ENCODE results near the gene SETD1A.

Gene SETD1A

DNA sequence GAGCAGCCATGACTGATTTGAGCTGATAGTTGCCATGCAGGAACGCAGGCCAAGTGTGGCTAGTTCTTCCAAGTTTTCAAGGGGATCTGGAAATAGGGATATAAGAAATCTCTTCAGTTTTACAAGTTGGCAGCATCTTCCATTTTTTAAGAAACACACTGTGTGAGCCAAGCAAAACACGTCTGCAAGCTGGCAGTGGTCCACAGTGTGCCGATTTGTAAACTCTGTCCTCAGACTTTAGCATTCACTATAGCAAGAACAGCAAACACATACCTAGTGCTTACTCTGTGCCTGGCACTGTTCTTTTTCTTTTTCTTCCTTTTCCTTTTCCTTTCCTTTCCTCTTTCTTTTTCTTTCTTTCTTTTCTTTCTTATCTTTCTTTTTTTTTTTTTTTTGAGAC lies 5.8 kb upstream of the SETD1A start:
- no peak for DNase-seq (ENCODE audit: insufficient read length, low spot score)
- FAIRE-seq = no peak

DNA sequence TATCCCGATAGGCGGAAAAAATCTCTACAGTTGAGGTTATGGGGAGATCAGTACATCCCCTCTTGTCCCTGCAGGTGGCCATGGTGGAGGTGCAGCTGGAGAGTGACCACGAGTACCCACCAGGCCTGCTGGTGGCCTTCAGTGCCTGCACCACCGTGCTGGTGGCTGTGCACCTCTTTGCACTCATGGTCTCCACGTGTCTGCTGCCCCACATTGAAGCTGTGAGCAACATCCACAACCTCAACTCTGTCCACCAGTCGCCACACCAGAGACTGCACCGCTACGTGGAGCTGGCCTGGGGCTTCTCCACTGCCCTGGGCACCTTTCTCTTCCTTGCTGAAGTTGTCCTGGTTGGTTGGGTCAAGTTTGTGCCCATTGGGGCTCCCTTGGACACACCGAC lies 4.4 kb upstream of the SETD1A start:
- no peak for FAIRE-seq

DNA sequence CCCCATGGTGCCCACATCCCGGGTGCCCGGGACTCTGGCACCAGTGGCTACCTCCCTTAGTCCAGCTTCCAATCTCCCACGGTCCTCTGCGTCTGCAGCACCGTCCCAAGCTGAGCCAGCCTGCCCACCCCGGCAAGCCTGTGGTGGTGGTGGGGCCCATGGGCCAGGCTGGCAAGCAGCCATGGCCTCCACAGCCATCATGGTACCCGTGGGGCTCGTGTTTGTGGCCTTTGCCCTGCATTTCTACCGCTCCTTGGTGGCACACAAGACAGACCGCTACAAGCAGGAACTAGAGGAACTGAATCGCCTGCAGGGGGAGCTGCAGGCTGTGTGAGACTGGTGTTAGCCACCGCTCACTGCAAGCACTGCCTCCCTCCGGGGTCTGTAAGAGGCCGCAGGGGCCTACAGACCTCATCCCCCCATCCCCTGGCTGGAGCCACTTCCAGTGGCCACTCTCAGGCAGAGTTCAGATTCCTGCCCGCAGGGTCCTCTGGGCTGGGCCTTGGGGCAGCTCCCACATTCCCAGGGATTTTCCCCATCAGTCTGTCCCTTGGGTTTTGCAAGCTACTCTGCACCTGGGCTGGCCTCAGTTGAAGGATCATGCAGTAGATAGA lies 3.9 kb upstream of the SETD1A start:
- FAIRE-seq = peak; percentile 73
- DNase-seq (ENCODE audit: insufficient read length, low spot score) = no peak

More for the DNA sequence above, 4.4 kb upstream of the SETD1A start:
- DNase-seq (ENCODE audit: insufficient read length, low spot score) = no peak

DNA sequence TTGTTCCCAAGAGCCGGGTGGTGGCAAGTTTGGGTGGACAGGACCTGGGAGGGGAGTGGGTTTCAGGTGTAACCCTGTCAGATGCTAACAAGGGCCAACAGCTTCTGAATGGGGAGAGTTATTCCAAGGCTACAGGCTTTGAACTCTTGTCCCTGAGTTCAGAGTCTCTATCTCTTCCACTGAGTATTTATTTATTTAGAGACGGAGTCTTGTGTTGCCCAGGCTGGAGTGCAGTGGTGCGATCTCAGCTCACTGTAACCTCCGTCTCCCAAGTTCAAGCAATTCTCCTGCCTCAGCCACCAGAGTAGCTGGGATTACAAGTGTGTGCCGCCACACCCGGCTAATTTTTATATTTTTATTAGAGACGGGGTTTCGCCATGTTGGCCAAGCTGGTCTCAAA lies 2.6 kb upstream of the SETD1A start:
- FAIRE-seq = no peak
- DNase-seq (ENCODE audit: insufficient read length, low spot score) = no peak

DNA sequence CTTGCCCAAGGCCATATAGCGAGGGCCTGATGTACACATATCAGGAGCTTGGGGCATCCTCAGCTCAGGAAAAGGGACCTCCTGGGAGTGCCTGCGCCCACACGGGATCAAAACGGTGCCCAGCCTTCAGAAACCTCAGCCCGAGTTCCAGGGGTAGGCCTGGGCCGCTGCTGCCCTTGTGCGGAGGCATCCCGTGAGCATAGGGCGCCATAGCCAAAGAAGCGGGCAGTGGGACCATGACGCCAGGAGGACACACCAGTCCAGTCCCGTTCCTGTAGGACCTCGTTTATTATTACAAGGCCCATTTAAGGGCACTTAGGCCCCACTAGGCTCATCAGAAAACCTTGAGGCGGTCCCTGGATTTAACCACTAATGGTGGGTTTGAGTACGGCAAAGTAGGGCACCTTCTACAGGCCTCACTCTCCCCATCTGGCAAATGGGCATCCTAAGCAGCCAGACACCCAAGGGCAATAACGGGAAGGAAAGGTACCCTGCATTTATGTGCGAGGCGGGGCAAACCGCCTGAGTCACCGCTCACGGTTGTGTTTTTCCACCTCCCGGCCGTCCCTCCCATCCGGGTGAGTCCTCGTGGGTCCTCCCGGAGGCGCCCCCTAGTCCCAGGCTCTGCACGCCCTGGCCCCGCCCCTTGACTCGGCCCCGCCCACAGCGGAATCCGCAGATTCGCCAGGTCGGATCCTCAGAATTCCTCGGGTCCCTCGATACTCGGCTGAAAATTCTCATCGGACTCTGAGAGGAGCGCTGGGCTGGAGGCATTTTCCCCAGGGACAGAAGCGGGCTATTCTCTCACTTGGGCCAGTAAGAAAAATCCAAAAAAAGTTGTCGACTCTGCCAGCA lies 726 bp upstream of the SETD1A start:
- FAIRE-seq = no peak
- peak; percentile 67 for DNase-seq (ENCODE audit: insufficient read length, low spot score)

DNA sequence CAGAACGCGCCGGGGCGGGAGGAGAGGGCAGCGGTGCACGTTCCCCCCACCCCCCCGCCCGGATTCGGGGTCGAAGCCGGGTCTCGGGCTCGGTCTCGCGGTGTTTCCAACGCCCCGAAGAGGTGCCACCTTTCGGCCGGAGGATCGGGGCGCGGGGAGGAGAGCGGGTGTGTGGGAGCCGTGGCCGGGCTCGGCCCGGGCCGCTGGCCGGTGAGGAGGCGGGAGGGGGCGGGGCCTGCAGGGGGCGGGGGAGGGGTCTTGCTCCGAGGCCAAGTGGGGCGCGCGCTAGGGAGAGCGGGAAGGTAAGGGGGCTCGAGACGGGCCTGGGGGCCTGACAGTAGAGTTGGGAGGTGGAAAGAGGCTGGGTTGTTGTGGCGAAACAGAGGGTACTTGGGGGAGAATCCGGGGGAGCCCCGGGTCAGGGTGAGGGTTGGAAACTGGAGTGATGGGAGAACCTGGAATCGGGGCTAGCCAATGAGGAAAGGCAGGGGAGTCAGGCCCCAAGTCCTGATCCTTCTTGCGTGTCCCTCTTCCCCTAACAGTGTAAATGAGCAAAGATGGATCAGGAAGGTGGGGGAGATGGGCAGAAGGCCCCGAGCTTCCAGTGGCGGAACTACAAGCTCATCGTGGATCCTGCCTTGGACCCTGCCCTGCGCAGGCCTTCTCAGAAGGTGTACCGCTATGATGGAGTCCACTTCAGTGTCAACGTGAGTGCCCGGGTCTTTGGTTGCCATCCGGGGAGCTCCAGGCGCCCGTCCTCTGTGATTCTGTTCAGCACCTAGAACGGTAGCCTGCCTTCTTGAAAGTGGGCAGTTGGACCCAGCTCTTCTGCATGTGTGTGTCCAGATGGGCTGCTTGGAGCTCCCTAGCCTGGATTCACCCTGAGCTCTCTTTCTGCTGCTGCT lies 873 bp downstream of the SETD1A start:
- FAIRE-seq = no peak
- DNase-seq (ENCODE audit: insufficient read length, low spot score) = peak; percentile 81

DNA sequence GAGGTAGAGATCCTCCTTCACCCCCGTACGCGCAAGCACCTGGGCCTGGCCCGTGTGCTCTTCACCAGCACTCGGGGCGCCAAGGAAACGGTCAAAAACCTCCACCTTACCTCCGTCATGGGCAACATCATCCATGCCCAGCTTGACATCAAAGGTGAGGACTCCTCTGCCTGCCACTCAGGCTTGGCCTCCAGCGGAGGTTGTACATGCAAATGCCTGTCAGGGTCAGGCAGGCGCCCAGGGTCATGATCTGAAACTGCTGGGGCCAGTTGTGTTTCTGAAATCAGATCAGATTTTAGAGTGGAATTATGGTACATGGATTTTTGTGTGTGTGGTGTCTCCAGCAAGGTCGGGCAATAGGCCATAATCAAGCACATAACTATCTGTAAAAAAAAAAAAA lies 3.8 kb downstream of the SETD1A start:
- FAIRE-seq = no peak
- DNase-seq (ENCODE audit: insufficient read length, low spot score) = no peak

DNA sequence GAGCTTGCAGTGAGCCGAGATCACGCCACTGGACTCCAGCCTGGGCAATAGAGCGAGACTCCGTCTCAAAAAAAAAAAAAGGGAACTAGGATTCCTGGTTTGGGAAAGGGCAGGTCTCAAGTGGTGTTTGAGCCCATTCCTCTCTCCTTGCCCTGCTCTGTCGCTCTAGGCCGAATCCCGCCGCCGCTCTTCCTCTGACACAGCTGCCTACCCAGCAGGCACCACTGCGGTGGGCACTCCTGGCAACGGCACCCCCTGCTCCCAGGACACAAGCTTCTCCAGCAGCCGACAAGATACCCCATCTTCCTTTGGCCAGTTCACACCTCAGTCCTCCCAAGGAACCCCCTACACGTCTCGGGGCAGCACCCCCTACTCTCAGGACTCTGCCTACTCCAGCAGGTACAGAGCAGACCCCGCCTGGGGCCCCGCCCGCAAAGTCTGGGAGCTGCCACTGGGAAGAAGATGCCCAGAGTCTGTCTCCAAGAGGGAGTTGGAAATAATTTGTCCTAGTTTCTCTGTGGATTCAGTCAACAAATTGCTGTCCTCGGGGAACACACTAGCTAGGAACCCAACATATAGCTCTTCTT lies 6.5 kb downstream of the SETD1A start:
- DNase-seq (ENCODE audit: insufficient read length, low spot score) = no peak
- FAIRE-seq = no peak

DNA sequence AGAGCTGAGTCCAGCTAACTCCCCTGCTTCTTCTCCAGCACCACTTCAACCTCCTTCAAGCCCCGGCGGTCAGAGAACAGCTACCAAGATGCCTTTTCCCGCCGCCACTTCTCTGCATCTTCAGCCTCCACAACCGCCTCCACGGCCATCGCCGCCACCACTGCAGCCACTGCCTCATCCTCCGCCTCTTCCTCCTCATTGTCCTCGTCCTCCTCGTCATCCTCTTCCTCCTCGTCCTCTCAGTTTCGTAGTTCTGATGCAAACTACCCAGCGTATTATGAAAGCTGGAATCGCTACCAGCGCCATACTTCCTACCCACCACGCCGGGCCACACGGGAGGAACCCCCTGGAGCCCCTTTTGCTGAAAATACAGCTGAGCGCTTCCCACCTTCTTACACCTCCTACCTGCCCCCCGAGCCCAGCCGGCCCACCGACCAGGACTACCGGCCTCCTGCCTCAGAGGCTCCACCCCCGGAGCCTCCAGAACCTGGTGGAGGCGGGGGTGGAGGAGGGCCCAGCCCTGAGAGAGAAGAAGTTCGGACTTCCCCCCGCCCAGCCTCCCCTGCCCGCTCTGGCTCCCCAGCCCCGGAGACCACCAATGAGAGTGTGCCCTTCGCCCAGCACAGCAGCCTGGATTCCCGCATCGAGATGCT lies 7.1 kb downstream of the SETD1A start:
- FAIRE-seq = no peak
- no peak for DNase-seq (ENCODE audit: insufficient read length, low spot score)

DNA sequence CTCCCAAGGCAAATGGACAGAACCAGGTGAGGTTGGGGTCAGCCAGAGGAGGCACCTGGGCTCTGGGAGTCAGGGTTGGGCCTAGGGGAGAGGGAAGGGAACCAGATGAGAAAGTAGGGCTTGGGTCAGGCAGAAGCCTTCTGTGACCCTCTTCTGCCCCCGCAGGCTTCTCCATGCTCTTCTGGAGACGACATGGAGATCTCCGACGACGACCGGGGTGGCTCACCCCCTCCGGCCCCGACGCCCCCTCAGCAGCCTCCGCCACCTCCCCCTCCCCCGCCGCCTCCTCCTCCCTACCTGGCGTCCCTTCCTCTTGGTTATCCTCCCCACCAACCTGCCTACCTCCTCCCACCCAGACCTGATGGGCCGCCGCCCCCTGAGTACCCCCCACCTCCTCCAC lies 7.9 kb downstream of the SETD1A start:
- no peak for FAIRE-seq
- no peak for DNase-seq (ENCODE audit: insufficient read length, low spot score)

DNA sequence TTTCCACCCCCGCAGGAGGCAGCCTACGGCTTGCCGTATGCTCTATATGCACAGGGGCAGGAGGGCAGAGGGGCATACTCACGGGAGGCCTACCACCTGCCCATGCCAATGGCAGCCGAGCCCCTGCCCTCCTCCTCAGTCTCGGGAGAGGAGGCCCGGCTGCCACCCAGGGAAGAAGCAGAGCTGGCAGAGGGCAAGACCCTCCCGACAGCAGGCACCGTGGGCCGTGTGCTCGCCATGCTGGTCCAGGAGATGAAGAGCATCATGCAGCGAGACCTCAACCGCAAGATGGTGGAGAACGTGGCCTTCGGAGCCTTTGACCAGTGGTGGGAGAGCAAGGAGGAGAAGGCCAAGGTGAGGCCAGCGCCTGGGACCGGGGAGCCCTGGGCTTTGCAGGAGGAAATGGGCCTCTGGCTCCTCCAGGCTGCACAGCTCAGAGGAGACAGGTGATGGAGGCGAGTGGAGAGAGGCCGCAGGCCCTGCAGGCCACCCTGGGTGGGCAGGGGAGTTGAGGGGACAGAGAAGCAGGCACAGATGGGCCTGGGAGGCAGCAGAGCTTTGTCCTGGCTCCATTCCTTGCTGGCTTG lies 8.6 kb downstream of the SETD1A start:
- FAIRE-seq (no peak), DNase-seq (ENCODE audit: insufficient read length, low spot score) (no peak)

DNA sequence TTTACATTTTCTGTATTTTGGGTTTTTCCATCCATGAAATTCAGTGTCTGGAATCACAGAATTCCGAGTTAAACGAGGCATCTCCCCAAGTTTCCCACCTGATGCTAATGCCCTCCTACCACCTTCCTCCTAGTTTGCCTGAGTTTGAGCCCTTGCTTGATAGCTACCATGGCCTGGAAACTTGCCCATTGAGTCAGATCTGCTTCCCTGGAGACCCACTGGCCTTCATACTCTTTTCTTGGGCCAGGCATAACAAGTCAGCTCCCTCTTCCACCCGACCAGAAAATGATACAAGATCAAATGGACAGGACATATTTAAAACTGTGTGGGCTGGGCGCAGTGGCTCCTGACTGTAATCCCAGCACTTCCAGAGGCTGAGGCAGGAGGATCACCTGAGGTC lies 10.2 kb downstream of the SETD1A start:
- FAIRE-seq = no peak
- DNase-seq (ENCODE audit: insufficient read length, low spot score) = no peak

DNA sequence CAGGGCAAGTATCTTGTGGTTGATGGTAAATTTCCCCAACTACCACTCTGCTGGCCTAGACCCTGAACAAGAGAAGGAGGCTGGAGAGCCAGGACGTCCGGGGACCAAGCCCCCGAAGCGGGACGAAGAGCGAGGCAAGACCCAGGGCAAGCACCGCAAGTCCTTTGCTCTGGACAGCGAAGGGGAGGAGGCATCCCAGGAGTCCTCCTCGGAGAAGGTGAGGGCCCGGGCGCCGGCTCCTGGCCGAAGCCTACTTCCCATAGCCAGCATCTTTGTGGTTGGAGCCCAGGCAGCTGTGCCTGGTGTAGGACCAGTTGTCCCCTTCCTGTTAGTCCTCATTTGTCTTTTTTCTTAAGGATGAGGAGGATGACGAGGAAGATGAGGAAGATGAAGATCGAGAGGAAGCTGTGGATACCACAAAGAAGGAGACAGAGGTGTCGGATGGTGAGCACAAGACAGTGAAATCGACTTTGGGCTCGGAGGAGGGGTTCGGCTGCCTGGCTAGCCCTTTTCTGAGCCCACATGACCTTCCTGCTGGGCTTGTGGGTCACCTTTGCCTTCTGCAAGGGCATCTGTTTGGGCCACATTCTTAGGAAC lies 11.8 kb downstream of the SETD1A start:
- FAIRE-seq (no peak), DNase-seq (ENCODE audit: insufficient read length, low spot score) (no peak)

DNA sequence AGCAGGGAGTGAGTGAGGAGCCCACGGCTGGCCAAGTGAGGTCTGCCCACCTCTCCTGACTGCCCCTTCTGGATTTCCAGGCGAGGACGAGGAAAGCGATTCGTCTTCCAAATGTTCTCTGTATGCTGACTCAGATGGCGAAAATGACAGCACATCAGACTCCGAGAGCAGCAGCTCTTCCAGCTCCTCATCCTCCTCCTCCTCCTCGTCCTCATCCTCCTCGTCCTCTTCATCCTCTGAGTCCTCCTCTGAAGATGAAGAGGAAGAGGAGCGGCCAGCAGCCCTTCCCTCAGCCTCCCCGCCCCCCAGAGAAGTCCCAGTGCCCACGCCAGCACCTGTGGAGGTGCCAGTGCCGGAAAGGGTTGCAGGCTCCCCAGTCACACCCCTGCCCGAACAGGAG lies 13.7 kb downstream of the SETD1A start:
- FAIRE-seq (no peak), DNase-seq (ENCODE audit: insufficient read length, low spot score) (no peak)

DNA sequence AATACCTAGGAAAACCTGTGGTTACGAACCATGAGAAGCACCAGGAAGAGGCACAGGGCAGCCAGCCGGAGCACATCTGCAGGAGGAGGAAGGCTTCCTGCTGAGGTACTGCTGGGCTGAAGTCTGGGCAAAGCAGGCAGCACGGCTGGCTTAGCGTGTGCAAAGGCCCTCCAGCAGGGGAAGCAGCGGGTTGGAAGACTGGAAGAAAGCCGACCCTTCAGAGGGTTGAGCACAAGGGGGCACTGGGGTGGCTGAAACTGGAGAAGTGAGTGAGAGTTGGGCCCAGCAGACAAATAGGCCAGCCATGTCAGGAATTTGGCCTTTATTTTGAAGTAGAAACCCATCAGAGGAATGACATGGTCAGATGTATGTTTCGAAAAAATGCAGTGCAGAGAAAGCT lies 15.3 kb downstream of the SETD1A start:
- no peak for FAIRE-seq
- DNase-seq (ENCODE audit: insufficient read length, low spot score) = no peak

DNA sequence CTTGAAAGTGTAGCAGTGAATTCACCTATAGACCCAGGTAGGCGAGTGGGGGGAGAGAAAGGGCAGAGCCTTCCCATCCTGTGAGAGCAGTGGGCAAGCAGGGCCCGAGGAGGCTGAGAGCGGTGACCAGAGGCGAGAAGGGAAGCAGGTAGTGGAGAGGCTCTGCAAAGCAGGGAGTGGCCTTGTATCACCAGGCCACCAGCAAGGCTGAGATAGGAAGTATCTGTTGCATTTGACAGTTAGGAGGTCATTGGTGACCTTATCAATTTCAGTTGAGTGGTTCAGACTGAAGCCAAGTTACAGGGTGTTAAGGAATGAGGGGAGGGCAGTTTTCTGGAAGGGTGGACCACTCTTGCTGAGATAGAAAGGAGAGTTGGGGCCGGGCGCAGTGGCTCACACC lies 16.8 kb downstream of the SETD1A start:
- DNase-seq (ENCODE audit: insufficient read length, low spot score) (no peak), FAIRE-seq (no peak)

DNA sequence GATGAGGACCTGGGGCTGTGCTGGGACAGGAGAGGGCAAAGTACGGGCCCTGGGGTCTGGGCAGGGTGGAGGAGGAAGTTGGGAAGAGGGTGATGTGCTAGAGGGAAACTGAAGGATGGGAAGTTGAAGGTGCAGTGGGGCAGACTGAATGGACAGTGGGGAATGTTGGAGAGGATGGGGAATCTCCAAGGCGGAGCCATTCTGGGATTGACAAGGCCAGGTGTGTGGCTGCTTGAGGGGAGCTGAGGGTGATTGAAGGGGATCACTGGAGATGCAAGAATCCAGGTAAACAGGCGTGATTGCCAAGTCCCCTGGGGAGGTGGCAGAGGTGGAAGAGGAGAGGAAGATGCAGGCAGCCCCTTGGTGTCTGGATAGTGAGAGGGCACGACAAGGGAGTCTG lies 18.9 kb downstream of the SETD1A start:
- no peak for FAIRE-seq
- no peak for DNase-seq (ENCODE audit: insufficient read length, low spot score)

DNA sequence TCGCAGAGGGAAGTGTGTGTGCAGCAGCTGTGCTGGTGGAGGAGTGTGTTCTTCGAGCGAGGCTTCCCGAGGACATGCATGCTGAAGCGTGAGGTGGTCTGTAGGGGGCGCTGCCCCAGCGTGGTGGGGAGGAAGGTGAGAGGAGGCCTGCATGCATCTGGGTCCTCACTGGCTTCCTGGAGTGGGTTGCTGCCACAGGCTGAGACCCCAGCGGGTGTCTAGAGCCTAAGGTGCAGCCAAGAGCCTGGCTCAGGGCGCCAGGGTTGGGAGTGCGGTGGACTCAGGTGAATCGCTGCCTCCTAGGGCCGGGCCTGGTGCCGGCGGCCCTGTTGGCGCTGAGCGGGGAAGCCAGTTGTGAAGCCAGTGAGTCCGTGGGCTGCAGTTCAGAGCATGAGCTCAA lies 19.9 kb downstream of the SETD1A start:
- no peak for DNase-seq (ENCODE audit: insufficient read length, low spot score)
- no peak for FAIRE-seq

DNA sequence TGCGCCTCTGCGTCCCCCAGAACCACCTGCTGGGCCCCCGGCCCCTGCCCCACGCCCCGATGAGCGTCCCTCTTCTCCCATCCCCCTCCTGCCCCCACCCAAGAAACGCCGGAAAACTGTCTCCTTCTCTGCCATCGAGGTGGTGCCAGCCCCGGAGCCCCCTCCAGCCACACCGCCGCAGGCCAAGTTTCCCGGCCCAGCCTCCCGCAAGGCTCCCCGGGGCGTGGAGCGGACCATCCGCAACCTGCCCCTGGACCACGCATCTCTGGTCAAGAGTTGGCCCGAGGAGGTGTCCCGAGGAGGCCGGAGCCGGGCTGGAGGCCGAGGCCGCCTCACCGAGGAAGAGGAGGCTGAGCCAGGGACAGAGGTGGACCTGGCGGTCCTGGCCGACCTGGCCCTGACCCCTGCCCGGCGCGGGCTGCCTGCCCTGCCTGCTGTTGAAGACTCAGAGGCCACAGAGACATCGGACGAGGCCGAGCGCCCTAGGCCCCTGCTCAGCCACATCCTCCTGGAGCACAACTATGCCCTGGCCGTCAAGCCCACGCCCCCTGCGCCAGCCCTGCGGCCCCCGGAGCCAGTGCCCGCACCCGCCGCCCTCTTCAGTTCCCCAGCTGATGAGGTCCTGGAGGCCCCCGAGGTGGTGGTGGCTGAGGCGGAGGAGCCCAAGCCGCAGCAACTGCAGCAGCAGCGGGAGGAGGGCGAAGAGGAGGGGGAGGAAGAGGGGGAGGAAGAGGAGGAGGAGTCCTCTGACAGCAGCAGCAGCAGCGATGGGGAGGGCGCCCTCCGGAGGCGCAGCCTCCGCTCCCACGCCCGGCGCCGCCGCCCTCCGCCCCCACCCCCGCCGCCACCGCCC lies 21.8 kb downstream of the SETD1A start:
- no peak for DNase-seq (ENCODE audit: insufficient read length, low spot score)
- FAIRE-seq = no peak

Data from GM19239 (cell line).